Skeletal muscle cell (primary cell): ENCODE results near the gene SCPEP1.
"Not testable (repeated sequence)": the region's sequence is repeated elsewhere in the genome, so short reads cannot be mapped to it uniquely, and the experiment has no call there.

Experiments used
- DNase-seq: peaks from one replicate; pipeline ENCODE4 v3.0.0-alpha.2; 2010; ENCODE audit warnings: low read depth
- H3K4me3 ChIP-seq: 2 replicates; pipeline ENCODE4 v1.5.1; 2011; ENCODE audit warnings: low read depth, mild to moderate bottlenecking, control low read depth, low read length, moderate library complexity

Gene SCPEP1

DNA sequence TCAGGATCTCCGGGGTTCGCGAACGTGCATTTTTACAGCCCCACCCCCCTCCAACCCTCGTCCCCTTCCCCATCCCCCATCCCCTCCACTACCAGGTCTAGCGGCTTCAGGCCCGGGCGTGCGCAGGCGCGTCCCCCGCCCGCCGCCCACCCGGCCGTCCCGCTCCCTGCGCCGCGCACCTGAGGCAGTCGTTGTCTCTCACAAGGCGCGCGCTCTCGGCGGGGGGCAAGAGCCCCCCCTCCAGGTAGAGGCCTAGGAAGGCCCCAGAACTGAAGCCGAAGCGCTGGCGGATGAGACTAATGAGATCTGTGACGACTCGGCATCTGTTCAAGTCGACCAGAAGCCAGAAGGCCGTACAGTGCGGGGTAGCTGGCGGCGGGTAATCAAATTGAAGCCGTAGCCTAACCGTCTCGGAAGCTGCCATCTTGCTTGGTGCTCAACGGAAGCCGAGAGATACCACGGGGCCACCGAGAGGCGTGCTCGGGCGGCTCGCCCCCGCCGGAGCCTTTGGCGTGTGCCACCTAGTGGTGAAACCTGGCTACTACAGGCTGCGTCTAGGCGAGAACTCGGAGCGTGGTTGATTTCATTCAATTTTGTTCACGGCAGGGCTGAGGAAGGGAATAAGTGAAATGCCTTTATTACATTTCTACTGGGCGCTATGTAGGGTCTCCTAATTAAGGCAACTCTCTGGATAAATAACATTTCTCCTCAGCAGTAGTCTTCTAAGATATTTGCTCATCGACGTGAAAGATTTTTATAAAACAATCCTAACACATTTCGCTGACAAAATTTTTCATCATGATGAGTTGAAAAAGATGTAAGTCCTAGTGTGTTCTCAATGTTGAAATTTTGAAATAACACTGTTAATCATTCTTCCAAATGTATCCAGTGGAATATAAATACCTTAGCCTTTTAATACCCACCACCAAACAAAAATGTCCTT lies 17.1 kb upstream of the SCPEP1 start, which contains the start of gene COIL:
Gene COIL (minus strand): TSS at position 455 of the 943 bp plus-strand sequence. CDS start 31 bp downstream, at position 424.
- peak within 1 kb of the TSS; percentile 91 for H3K4me3 ChIP-seq
- peak; percentile 68 for DNase-seq

- not testable (repeated sequence) for H3K4me3 ChIP-seq, DNase-seq
These were observed 12.7 kb upstream of the SCPEP1 start for GRCh38 chr17:56965241-56965640.

DNA sequence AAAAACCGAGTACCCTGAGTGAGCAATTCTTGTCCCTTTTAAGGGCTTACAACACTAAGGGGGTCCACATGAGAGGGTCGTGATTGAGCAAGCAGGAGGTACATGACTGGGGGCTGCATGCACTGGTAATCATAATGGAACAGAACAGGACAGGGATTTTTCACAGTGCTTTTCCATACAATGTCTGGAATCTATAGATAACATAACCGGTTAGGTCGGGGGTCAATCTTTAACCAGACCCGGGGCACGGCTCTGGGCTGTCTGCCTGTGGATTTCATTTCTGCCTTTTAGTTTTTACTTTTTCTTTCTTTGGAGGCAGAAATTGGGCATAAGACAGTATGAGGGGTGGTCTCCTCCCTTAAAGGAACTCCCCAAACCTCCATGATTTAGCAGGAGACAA lies 12.2 kb upstream of the SCPEP1 start:
- H3K4me3 ChIP-seq, DNase-seq: not testable (repeated sequence)

- no peak overlapping the region for H3K4me3 ChIP-seq
- DNase-seq = no peak
These were observed 11.6 kb upstream of the SCPEP1 start for GRCh38 chr17:56966338-56966737.

GRCh38 chr17:56970974-56971373 lies 7.0 kb upstream of the SCPEP1 start:
- no peak for DNase-seq
- H3K4me3 ChIP-seq = no peak overlapping the region

DNA sequence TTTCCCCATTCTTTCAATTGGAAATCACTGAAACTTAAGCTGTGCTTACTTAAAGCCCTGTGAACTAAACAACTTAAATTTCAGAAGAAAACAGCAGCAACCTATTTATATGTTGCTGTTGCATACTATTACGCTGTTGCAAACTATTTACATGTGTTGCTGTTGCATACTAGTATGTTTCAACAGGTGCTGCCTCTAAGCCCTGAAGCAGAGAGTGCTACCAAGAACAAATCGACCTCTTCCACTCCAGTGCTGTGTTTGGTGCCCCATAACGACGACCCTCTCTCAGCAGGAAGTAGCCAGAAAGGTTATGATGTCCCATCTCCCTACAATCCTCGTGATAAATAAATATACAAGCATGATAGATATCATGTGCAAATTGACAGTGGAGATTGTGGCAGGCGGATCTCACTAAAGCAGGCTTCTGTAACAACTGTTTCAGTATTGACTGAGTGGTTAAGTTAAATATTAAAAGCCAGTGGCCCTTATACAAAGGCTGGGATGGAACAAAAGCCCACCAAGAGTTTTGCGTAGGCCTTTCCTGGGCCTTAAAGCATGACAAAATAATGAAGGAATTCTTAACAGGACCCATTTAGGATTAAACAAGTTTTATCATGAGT lies 5.7 kb upstream of the SCPEP1 start:
- H3K4me3 ChIP-seq = no peak overlapping the region
- no peak for DNase-seq

DNA sequence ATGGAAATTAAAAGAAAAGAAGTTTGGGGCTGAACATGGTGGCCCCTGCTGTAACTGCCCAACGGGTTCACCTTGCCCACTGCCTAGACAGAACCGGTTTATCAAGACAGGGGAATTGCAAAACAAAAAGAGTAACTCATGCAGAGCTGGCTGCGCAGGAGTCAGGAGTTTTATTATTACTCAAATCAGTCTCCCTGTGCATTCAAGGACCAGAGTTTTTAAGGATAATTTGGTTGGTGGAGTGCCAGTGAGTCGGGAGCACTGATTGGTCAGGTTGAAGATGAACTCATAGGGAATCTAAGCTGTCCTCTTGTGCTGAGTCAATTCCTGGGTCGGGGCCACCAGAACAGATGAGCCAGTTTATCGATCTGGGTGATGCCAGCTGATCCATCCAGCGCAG lies 4.4 kb upstream of the SCPEP1 start:
- H3K4me3 ChIP-seq = no peak overlapping the region
- DNase-seq = no peak

GRCh38 chr17:56974055-56974454 lies 3.9 kb upstream of the SCPEP1 start:
- no peak overlapping the region for H3K4me3 ChIP-seq
- DNase-seq = no peak

- no peak overlapping the region for H3K4me3 ChIP-seq
- DNase-seq = no peak
These were observed 2.3 kb upstream of the SCPEP1 start for GRCh38 chr17:56975656-56976055.

DNA sequence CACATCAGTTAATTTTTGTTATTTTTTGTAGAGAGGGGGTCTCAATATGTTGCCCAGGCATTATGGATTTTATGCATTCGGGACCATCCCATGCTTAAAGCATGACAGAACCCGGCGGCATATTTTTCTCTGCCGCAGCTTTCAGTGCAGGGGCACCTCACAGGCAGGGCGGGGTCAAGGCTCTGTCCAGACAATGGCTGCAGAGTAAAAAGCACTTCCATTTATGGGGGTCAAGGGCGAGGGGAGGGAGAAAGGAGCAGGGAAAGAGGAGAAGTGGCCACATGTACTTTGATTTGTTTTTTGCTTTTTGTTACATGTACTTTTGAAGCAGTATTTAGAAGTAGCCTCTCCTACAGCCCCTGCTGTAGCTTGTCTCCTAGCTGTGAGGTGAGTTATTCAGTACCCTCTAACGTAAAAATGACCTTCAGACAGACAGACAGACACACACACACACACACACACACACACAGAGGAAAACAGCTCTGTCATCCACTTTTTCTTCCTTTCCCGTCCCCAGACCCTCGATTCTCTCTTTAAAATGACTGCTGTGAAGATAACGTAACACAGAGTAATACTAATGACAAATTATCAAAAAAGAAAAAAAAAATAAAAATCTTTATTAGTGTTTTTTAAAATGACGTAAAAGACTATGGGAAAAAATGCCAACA lies 856 bp upstream of the SCPEP1 start:
- H3K4me3 ChIP-seq = peak overlapping the region; percentile 65

DNA sequence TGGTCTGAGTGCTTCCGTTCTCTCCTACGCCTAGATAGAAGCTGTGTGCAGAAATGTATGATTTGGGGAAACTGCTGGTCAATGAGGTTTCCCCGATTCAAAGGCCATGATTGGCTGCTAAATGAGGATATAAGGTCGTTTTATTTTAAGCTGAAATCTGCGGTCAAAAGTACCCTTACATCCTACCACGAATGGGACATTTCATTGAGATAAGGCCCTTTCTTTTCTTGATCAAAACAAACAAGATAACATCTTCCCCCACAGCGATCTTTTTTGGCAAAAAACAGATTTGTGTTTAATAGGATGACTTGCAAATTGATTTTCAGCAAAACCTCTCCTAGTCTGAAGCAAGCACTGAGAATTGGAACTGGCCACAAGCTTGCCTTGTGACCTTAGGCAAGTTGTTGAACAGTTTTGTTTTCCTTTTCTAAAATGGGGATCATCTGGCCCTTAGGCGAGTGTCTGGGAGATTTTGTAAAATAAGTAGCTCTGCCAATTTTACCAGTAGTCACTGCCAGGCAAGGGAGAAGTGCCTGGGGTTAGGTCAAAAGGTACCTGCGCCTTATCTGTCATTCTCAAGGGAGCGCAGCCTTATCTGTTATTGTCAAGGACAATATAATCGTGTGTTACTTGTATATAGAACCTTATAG lies 635 bp downstream of the SCPEP1 start:
- no peak for DNase-seq
- H3K4me3 ChIP-seq = peak overlapping the region; percentile 65

More for the DNA sequence above, 856 bp upstream of the SCPEP1 start:
- DNase-seq = no peak

GRCh38 chr17:56979091-56979480 lies 1.2 kb downstream of the SCPEP1 start:
- DNase-seq = no peak
- H3K4me3 ChIP-seq = no peak overlapping the region

- not testable (repeated sequence) for H3K4me3 ChIP-seq, DNase-seq
These were observed 2.6 kb downstream of the SCPEP1 start for GRCh38 chr17:56980526-56980925.

DNA sequence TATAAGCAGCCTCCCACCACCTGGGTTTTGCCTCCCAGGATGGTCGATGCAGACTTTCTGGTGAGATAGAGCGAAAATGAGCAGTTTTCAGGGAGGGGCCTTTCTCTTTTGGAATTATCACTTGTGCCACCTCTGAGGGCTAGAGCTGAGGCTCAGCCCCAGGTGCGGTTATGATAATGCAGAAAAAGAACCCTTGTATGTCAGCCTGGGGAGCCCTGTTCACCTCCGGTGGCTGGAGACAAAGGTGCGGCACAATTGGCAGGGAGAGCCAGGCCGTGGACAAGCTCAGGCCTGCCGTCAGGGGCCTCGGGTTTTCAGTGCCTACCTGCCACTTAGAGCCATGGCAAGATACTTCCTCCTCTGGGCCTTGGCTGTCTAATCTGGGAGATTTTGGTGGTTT lies 4.4 kb downstream of the SCPEP1 start:
- H3K4me3 ChIP-seq = no peak overlapping the region
- no peak for DNase-seq

GRCh38 chr17:56983366-56983765 lies 5.4 kb downstream of the SCPEP1 start:
- no peak for DNase-seq
- no peak overlapping the region for H3K4me3 ChIP-seq

- H3K4me3 ChIP-seq = no peak overlapping the region
- no peak for DNase-seq
These were observed 7.6 kb downstream of the SCPEP1 start for GRCh38 chr17:56985371-56986162.

GRCh38 chr17:56987283-56987834 lies 9.4 kb downstream of the SCPEP1 start:
- DNase-seq = no peak
- no peak overlapping the region for H3K4me3 ChIP-seq

GRCh38 chr17:56988901-56989572 lies 11.1 kb downstream of the SCPEP1 start:
- H3K4me3 ChIP-seq = no peak overlapping the region
- no peak for DNase-seq
